RCC 7860 (cell line): ENCODE measurements around the gene DTNBP1.

Experiments used
- DNase-seq: peaks from one replicate; pipeline ENCODE4 v3.0.0-alpha.2; 2015; ENCODE audit warnings: low spot score
- FAIRE-seq: peaks from 2 replicates; lab custom pipeline; 2012; peaks lifted over from hg19 to GRCh38; lab: Jason Lieb, UNC

Gene DTNBP1

GRCh38 chr6:15662326-15663129 lies at the start of gene DTNBP1:
DTNBP1 (minus strand) TSS chr6:15663028; CDS start chr6:15662869, 159 bp downstream.
- no peak for FAIRE-seq
- DNase-seq = peak; percentile 23

- DNase-seq (no peak), FAIRE-seq (no peak)
These were observed 46.9 kb upstream of the DTNBP1 start for GRCh38 chr6:15709651-15710269.

- FAIRE-seq (no peak), DNase-seq (no peak)
These were observed 45.4 kb upstream of the DTNBP1 start for GRCh38 chr6:15708231-15708630.

- DNase-seq = no peak
- no peak for FAIRE-seq
These were observed 43.2 kb upstream of the DTNBP1 start for GRCh38 chr6:15705981-15706380.

- FAIRE-seq (no peak), DNase-seq (no peak)
These were observed 35.6 kb upstream of the DTNBP1 start for GRCh38 chr6:15698471-15698870.

GRCh38 chr6:15697895-15698294 lies 35.1 kb upstream of the DTNBP1 start:
- no peak for FAIRE-seq
- DNase-seq = no peak

GRCh38 chr6:15691250-15691869 lies 28.5 kb upstream of the DTNBP1 start:
- FAIRE-seq = peak; percentile 35
- peak; percentile 70 for DNase-seq

- FAIRE-seq = no peak
- DNase-seq = no peak
These were observed 27.7 kb upstream of the DTNBP1 start for GRCh38 chr6:15690510-15690909.

GRCh38 chr6:15689586-15690482 lies 27.0 kb upstream of the DTNBP1 start:
- DNase-seq (no peak), FAIRE-seq (no peak)

GRCh38 chr6:15685619-15686018 lies 22.8 kb upstream of the DTNBP1 start:
- DNase-seq = no peak

GRCh38 chr6:15682965-15683822 lies 20.4 kb upstream of the DTNBP1 start:
- no peak for FAIRE-seq
- no peak for DNase-seq

More at GRCh38 chr6:15685619-15686018, 22.8 kb upstream of the DTNBP1 start:
- FAIRE-seq = no peak

GRCh38 chr6:15681946-15682345 lies 19.1 kb upstream of the DTNBP1 start:
- DNase-seq (no peak), FAIRE-seq (no peak)

GRCh38 chr6:15678514-15678913 lies 15.7 kb upstream of the DTNBP1 start:
- DNase-seq = no peak
- no peak for FAIRE-seq

- DNase-seq = no peak
- FAIRE-seq = no peak
These were observed 15.0 kb upstream of the DTNBP1 start for GRCh38 chr6:15677822-15678221.

- no peak for FAIRE-seq
These were observed 12.8 kb upstream of the DTNBP1 start for GRCh38 chr6:15675536-15676220.

GRCh38 chr6:15674690-15675386 lies 12.0 kb upstream of the DTNBP1 start:
- DNase-seq = no peak
- FAIRE-seq = no peak

More at GRCh38 chr6:15675536-15676220, 12.8 kb upstream of the DTNBP1 start:
- DNase-seq = no peak

- FAIRE-seq = no peak
- no peak for DNase-seq
These were observed 10.8 kb upstream of the DTNBP1 start for GRCh38 chr6:15673666-15674065.

GRCh38 chr6:15672818-15673217 lies 10.0 kb upstream of the DTNBP1 start:
- FAIRE-seq (no peak), DNase-seq (no peak)

GRCh38 chr6:15672291-15672690 lies 9.5 kb upstream of the DTNBP1 start:
- no peak for DNase-seq
- FAIRE-seq = no peak
